GM11168 (cell line): Measurements from ENCODE around the gene SRGAP3.

ENCODE experiments used
- in situ Hi-C: fragments of 300-500 bp; cut with MboI; formaldehyde crosslinking; loops from one replicate; pipeline ENCODE4 v1.12.0; 2022; ENCODE audit warnings: low sequenced_read_pairs; ENCODE audit not compliant: unreplicated experiment

The SRGAP3 gene

GRCh38 chr3:9035961-9036360, 213.5 kb downstream of the SRGAP3 start:
- in situ Hi-C loops, result no loop called here

GRCh38 chr3:9035473-9035872, 214.0 kb downstream of the SRGAP3 start:
- in situ Hi-C loops, result no loop called here

GRCh38 chr3:9033867-9034266, 215.6 kb downstream of the SRGAP3 start:
- in situ Hi-C loops, result no loop called here

GRCh38 chr3:9032231-9032777, 217.1 kb downstream of the SRGAP3 start:
- in situ Hi-C loops, result no loop called here

- in situ Hi-C loops, result no loop called here
These were observed 219.4 kb downstream of the SRGAP3 start for GRCh38 chr3:9030034-9030433.

GRCh38 chr3:9028134-9028533, 221.3 kb downstream of the SRGAP3 start:
- in situ Hi-C loops, result no loop called here

- in situ Hi-C loops, result no loop called here
These were observed 223.0 kb downstream of the SRGAP3 start for GRCh38 chr3:9026320-9027045.

- in situ Hi-C loops, result no loop called here
These were observed 225.1 kb downstream of the SRGAP3 start for GRCh38 chr3:9024341-9024740.

GRCh38 chr3:9023226-9023590, 226.2 kb downstream of the SRGAP3 start:
- in situ Hi-C loops, result no loop called here

- in situ Hi-C loops, result no loop called here
These were observed 226.9 kb downstream of the SRGAP3 start for GRCh38 chr3:9022305-9023225.

GRCh38 chr3:9021271-9022009, 228.0 kb downstream of the SRGAP3 start:
- in situ Hi-C loops, result no loop called here

- in situ Hi-C loops, result no loop called here
These were observed 229.0 kb downstream of the SRGAP3 start for GRCh38 chr3:9020426-9020825.

GRCh38 chr3:9019259-9019961, 230.0 kb downstream of the SRGAP3 start:
- in situ Hi-C loops, result no loop called here

GRCh38 chr3:9015250-9015649, 234.2 kb downstream of the SRGAP3 start:
- in situ Hi-C loops, result no loop called here

GRCh38 chr3:9013782-9014563, 235.5 kb downstream of the SRGAP3 start:
- in situ Hi-C loops, result no loop called here

GRCh38 chr3:9012521-9012920, 236.9 kb downstream of the SRGAP3 start:
- in situ Hi-C loops, result no loop called here

- in situ Hi-C loops, result no loop called here
These were observed 239.4 kb downstream of the SRGAP3 start for GRCh38 chr3:9009976-9010545.

- in situ Hi-C loops, result no loop called here
These were observed 240.7 kb downstream of the SRGAP3 start for GRCh38 chr3:9008550-9009255.
